Measurements from ENCODE around the gene COL1A1. TPM values are rescaled to one million over a fixed set of nuclear protein-coding genes. Genes with fewer than 3 reads are reported as not detected.

COL1A1 gene
- 10 to 100 TPM; 33.5 to 91.9 TPM for total RNA-seq
- long read RNA-seq, partial matches to known transcripts, result 12 of 12 reads
- long read RNA-seq, other reads (novel, unspliced or antisense), result 0 of 12 reads

- ATAC-seq, result no peak
- intact Hi-C loops (cut with DNase I, micrococcal nuclease), result loop anchor here (2.0 to 5.0 kb wide), 2 partner anchors 71 kb away; partner anchors contain the start of gene TMEM92 (in 1 of the 2)
- peak; percentile 61 to 75 for DNase-seq
These were observed at the start of gene COL1A1 for GRCh38 chr17:50201276-50201854. COL1A1 (minus strand) TSS chr17:50201631; CDS start chr17:50201513, 118 bp downstream.

- intact Hi-C loops (cut with DNase I, micrococcal nuclease), result no loop called here
- DNase-seq (no peak), ATAC-seq (no peak)
These were observed 46.8 kb upstream of the COL1A1 start for GRCh38 chr17:50248255-50248654.

GRCh38 chr17:50244771-50245170, 43.3 kb upstream of the COL1A1 start:
- intact Hi-C loops (cut with DNase I, micrococcal nuclease), result no loop called here
- no peak for DNase-seq
- no peak for ATAC-seq

- ATAC-seq, result no peak
- intact Hi-C loops (cut with DNase I, micrococcal nuclease), result no loop called here
- DNase-seq, result no peak
These were observed 40.0 kb upstream of the COL1A1 start for GRCh38 chr17:50241431-50241830.

- ATAC-seq (no peak), DNase-seq (no peak)
- intact Hi-C loops (cut with DNase I, micrococcal nuclease), result no loop called here
These were observed 39.4 kb upstream of the COL1A1 start for GRCh38 chr17:50240851-50241250.

GRCh38 chr17:50239937-50240336, 38.5 kb upstream of the COL1A1 start:
- no peak for ATAC-seq
- intact Hi-C loops (cut with DNase I, micrococcal nuclease), result no loop called here
- no peak for DNase-seq

- no peak for ATAC-seq
- intact Hi-C loops (cut with DNase I, micrococcal nuclease), result no loop called here
- DNase-seq, result no peak
These were observed 37.3 kb upstream of the COL1A1 start for GRCh38 chr17:50238601-50239280.

GRCh38 chr17:50237901-50238300, 36.5 kb upstream of the COL1A1 start:
- ATAC-seq, result no peak
- intact Hi-C loops (cut with DNase I, micrococcal nuclease), result no loop called here
- no peak for DNase-seq

- intact Hi-C loops (cut with DNase I, micrococcal nuclease), result no loop called here
- ATAC-seq (no peak), DNase-seq (no peak)
These were observed 33.1 kb upstream of the COL1A1 start for GRCh38 chr17:50234581-50234980.

GRCh38 chr17:50225701-50226240, 24.3 kb upstream of the COL1A1 start:
- intact Hi-C loops (cut with DNase I, micrococcal nuclease), result no loop called here
- DNase-seq (no peak), ATAC-seq (no peak)

GRCh38 chr17:50222922-50223321, 21.5 kb upstream of the COL1A1 start:
- no peak for ATAC-seq
- intact Hi-C loops (cut with DNase I, micrococcal nuclease), result no loop called here
- no peak for DNase-seq

GRCh38 chr17:50221864-50222545, 20.6 kb upstream of the COL1A1 start:
- DNase-seq, result no peak
- ATAC-seq, result no peak
- intact Hi-C loops (cut with DNase I, micrococcal nuclease), result no loop called here

- intact Hi-C loops (cut with DNase I, micrococcal nuclease), result no loop called here
- ATAC-seq (no peak), DNase-seq (no peak)
These were observed 19.9 kb upstream of the COL1A1 start for GRCh38 chr17:50221266-50221863.

- intact Hi-C loops (cut with DNase I, micrococcal nuclease), result no loop called here
- ATAC-seq (no peak), DNase-seq (no peak)
These were observed 19.4 kb upstream of the COL1A1 start for GRCh38 chr17:50220811-50221210.

- DNase-seq, result no peak
- ATAC-seq, result no peak
- intact Hi-C loops (cut with DNase I, micrococcal nuclease), result no loop called here
These were observed 18.6 kb upstream of the COL1A1 start for GRCh38 chr17:50219939-50220465.

- ATAC-seq (no peak), DNase-seq (no peak)
- intact Hi-C loops (cut with DNase I, micrococcal nuclease), result no loop called here
These were observed 17.9 kb upstream of the COL1A1 start for GRCh38 chr17:50219342-50219741.

GRCh38 chr17:50218771-50219315, 17.4 kb upstream of the COL1A1 start:
- ATAC-seq (no peak), DNase-seq (no peak)
- intact Hi-C loops (cut with DNase I, micrococcal nuclease), result no loop called here

GRCh38 chr17:50218071-50218759, 16.8 kb upstream of the COL1A1 start:
- DNase-seq (no peak), ATAC-seq (no peak)
- intact Hi-C loops (cut with DNase I, micrococcal nuclease), result no loop called here

Data from left colon (tissue), 2 donors.